SK-N-MC (cell line): Measurements from ENCODE around the gene PLXNB3.

Experiments
- EZH2 ChIP-seq: fragments of 200-600 bp; sonication (generic); IDR thresholded peaks from one replicate; pipeline ENCODE4 v1.6.1; 2017; ENCODE audit warnings: antibody characterized with exemption
- POLR2AphosphoS5 ChIP-seq: IDR thresholded peaks from 2 replicates; pipeline ENCODE4 v1.6.1; 2012; ENCODE audit warnings: mild to moderate bottlenecking, low read depth, low read length, borderline replicate concordance

DNA sequence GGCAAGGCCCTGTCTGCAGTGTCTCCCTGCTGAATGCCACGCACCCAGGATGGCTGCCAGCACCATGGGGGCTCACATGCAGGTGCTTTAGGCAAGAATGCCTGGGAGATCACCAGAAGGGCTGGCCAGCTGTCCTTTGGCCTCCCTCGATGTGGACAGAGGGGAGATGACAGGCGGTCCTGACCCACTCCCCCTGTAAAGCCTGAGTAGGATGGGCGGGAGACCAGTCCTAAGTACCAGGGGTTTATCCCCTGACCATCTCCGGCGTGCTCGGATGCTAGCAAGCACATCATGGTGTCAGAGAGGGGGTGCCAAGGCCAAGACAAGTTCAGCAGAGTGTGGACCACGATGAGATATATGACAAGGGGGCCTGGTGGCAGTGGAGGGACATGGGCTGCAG, 61.0 kb downstream of the PLXNB3 start:
- TF ChIP-seq EZH2, result no peak
- TF ChIP-seq POLR2AphosphoS5, result no peak
